Lung (tissue), 12 donors: ENCODE results near the gene IFI6. TPM values are rescaled to one million over a fixed set of nuclear protein-coding genes. Genes with fewer than 3 reads are reported as not detected.
A peak's percentile ranks its signal among the peaks of the same experiment; 100 is the strongest.
"Not testable (repeated sequence)": the region's sequence is repeated elsewhere in the genome, so short reads cannot be mapped to it uniquely, and the experiment has no call there.

Source experiments
- ATAC-seq: fragments of 200-7000 bp; cut with Tn5 transposase; one replicate; pipeline ENCODE4 v1.9.1; 2020; ENCODE audit warnings: moderate number of reproducible peaks; ENCODE audit not compliant: insufficient read depth, low FRiP score
- DNase-seq, 3 donors: peaks; one replicate each; pipeline ENCODE4 v3.0.0-alpha.2; 2013 to 2017
- H3K27ac ChIP-seq, 2 donors: one replicate each; pipeline ENCODE4 v1.5.1; 2013; ENCODE audit warnings: mild to moderate bottlenecking in 2 of 2, moderate library complexity in 2 of 2, control low read depth in 1 of 2, inconsistent platforms in 1 of 2, low read depth in 1 of 2, low read length in 1 of 2
- H3K27me3 ChIP-seq, 3 donors: one replicate each; pipeline ENCODE4 v1.5.1; 2013; ENCODE audit warnings: low read length in 2 of 3; ENCODE audit not compliant: control insufficient read depth in 3 of 3, insufficient read depth in 3 of 3
- H3K36me3 ChIP-seq, 4 donors: one replicate each; pipeline ENCODE4 v1.5.1; 2013; ENCODE audit warnings: low read length in 4 of 4, mild to moderate bottlenecking in 1 of 4, moderate library complexity in 1 of 4; ENCODE audit not compliant: control insufficient read depth in 4 of 4, insufficient read depth in 4 of 4
- H3K4me1 ChIP-seq, 5 donors: one replicate each; pipeline ENCODE4 v1.5.1; 2013; ENCODE audit warnings: low read length in 5 of 5, mild to moderate bottlenecking in 2 of 5, moderate library complexity in 1 of 5; ENCODE audit not compliant: control insufficient read depth in 5 of 5, insufficient read depth in 5 of 5
- H3K4me3 ChIP-seq: one replicate; pipeline ENCODE4 v1.5.1; 2013; ENCODE audit warnings: mild to moderate bottlenecking, control low read depth, moderate library complexity
- H3K9ac ChIP-seq, 2 donors: one replicate each; pipeline ENCODE4 v1.5.1; 2013; ENCODE audit warnings: low read length in 2 of 2, control low read depth in 1 of 2; ENCODE audit not compliant: insufficient read depth in 1 of 2
- H3K9me3 ChIP-seq, 4 donors: one replicate each; pipeline ENCODE4 v1.5.1; 2013; ENCODE audit warnings: low read length in 3 of 4, mild to moderate bottlenecking in 1 of 4, moderate library complexity in 1 of 4; ENCODE audit not compliant: control insufficient read depth in 4 of 4, insufficient read depth in 3 of 4
- WGBS, 2 donors: extraction: QIAGEN DNeasy Blood & Tissue Kit; methylation state at CpG; one replicate each; pipeline ENCODE4 v1.1.7; 2013; 5-methylcytosine and 5-hydroxymethylcytosine counted together
- polyA plus RNA-seq, 2 donors: library from polyadenylated mRNA; stranded (reverse); fragments of 200-250 nt; gene quantifications; one replicate each; pipeline ENCODE4 v1.2.1, GENCODE V29; 2013
- total RNA-seq, 2 donors: library from RNA; depleted of rRNA in 1 of 2; stranded (reverse); fragments of >200 nt in 1 of 2; gene quantifications; one replicate each; pipeline ENCODE4 v1.2.1, GENCODE V29; 2014 to 2021
- TF ChIP-seq, protein P1 (sequence below): IDR thresholded peaks from 2 replicates; pipeline ENCODE4 v1.5.1; 2012; ENCODE audit warnings: mild to moderate bottlenecking; ENCODE audit errors: control extremely low read depth, extremely low read depth
- donor health status: control.
- donor health status: control.
- donor health status: Bipolar disorder and iron deficiency.
- donor health status: healthy.
- donor health status: DM: yes; HTN: yes; CAD: no.

Gene IFI6
- total and polyA plus RNA-seq, 4 donors = 36.0 to 383 (median 120) TPM

DNA sequence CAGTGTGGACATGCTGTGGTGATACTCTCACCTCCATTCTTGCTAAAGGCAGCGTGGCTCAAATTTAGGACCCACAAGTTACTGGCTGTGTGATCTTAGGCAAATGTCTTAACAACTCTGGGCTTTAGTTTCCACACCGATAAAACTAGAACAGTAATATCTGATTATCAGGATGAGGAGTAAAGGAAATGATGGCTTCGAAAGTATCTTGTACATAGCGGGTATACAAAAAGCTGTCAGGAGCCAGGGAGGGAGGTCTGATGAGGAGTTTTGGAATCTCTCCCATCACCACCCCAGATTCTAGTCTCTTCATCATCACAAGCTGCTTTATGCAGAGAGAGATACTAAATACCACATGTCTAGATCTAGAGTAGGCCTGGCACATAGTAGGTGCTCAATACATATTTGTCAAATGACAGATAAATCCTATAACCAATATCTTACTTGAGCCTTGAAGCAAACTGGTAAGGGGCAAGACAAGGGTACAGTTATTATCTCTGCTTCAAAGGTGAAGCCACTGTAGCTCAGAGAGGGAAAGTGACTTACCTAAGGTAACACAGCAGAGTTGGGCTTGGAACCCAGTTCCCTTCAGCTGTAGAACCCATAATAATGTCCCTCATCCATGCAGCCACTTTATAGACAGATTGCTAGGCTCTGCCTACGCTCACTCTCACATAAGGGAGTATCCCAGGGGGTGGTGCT lies 27.5 kb downstream of the IFI6 start:
- Histone ChIP-seq H3K27ac (no peak overlapping the region), H3K27me3 (no peaks in the 10 kb centered on the region), H3K4me1 (peaks cover 0 to 2% (median 0%) of the 10 kb centered on the region in 5 donors), H3K9me3 (no peaks in the 10 kb centered on the region), H3K4me3 (no peak overlapping the region), H3K9ac (no peak overlapping the region), H3K36me3 (no peaks in the 10 kb centered on the region)
- 83 to 93% methylated on average over 5 of the region's 5 CpGs for WGBS, 2 donors
- TF ChIP-seq, protein P1, sequence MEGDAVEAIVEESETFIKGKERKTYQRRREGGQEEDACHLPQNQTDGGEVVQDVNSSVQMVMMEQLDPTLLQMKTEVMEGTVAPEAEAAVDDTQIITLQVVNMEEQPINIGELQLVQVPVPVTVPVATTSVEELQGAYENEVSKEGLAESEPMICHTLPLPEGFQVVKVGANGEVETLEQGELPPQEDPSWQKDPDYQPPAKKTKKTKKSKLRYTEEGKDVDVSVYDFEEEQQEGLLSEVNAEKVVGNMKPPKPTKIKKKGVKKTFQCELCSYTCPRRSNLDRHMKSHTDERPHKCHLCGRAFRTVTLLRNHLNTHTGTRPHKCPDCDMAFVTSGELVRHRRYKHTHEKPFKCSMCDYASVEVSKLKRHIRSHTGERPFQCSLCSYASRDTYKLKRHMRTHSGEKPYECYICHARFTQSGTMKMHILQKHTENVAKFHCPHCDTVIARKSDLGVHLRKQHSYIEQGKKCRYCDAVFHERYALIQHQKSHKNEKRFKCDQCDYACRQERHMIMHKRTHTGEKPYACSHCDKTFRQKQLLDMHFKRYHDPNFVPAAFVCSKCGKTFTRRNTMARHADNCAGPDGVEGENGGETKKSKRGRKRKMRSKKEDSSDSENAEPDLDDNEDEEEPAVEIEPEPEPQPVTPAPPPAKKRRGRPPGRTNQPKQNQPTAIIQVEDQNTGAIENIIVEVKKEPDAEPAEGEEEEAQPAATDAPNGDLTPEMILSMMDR = no peak
- ATAC-seq (no peak), DNase-seq (no peak)

DNA sequence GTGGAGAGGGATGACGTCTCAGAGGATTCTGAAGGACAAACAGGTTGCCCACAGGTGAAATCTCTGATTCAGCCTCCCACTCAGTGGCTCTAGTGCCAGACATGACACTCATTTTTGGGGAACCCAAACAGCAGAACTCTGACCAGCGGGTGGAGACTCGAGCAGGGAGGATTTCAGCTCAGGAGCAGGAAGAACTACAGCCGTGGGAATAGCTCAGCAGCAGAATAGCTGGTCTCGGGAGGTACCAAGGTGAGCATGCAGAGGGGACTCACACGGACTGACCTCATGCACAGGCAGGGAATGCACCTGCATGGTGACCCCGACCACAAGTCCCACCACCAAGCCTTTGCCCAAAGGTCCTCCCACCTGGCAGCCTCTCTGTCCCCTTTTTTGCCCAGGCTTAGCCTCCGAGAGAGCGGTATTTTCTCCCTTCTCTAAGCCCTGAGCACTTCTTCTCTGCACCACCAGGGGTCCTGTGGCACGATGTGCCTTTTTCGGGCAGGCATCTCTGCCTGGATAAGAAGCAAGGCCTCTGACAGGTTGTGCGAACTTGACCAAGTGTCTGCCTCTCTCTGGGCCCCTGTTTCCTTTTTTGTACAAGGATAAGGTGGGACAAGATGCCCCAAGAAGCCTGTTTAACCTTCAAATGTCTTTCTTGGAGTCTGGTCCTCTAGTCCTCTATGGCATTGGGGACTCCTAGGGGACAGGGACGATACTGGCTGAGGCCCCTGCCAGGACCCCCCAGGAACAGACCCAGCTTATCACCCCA lies 28.2 kb downstream of the IFI6 start:
- DNase-seq = peak in 2 of 3 donors; percentile 44 to 53

DNA sequence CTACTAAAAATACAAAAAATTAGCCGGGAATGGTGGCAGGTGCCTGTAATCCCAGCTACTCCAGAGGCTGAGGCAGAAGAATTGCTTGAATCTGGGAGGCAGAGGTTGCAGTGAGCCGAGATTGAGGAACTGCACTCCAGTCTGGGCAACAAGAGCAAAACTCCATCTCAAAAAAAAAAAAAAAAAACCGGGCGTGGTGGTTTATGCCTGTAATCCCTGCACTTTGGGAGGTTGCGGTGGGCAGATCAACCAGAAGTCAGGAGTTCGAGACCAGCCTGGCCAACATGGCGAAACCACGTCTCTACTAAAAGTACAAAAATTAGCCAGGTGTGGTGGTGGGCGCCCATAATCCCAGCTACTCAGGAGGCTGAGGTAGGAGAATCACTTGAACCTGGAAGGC lies 31.5 kb downstream of the IFI6 start:
- H3K27ac ChIP-seq, H3K9ac ChIP-seq, H3K27me3 ChIP-seq, DNase-seq, ATAC-seq, H3K9me3 ChIP-seq, H3K4me3 ChIP-seq, H3K4me1 ChIP-seq, H3K36me3 ChIP-seq: not testable (repeated sequence)
- 81 to 82% methylated on average over 9 of the region's 9 CpGs for WGBS, 2 donors

More for the DNA sequence above, 28.2 kb downstream of the IFI6 start:
- Histone ChIP-seq H3K4me3 (no peak overlapping the region), H3K9me3 (no peaks in the 10 kb centered on the region), H3K36me3 (no peaks in the 10 kb centered on the region), H3K9ac (no peak overlapping the region), H3K4me1 (peaks cover 0 to 2% (median 0%) of the 10 kb centered on the region in 5 donors), H3K27me3 (no peaks in the 10 kb centered on the region), H3K27ac (no peak overlapping the region)
- TF ChIP-seq, protein P1 = peak; percentile 83
- peak; percentile 53 for ATAC-seq
- WGBS, 2 donors = 35% methylated on average over 13 of the region's 13 CpGs

DNA sequence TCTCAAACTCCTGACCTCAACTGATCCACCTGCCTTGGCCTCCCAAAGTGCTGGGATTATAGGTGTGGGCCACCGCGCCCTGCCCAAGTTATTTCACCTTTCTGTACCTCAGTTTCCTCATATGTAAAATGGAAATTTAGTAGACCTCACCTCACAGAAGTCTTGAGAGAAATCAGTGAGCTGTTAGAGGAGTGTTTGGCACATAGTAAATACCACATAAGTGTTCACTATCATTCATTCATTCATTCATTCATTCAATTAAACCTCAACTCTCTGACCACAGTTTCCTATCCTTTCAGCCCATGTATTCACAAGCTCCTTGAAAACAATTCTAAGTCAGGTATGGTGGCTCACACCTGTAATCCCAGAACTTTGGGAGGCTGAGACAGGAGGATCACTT lies 33.2 kb downstream of the IFI6 start:
- Histone ChIP-seq H3K9ac (no peak overlapping the region), H3K27ac (no peak overlapping the region), H3K27me3 (peaks cover 0 to 20% (median 13%) of the 10 kb centered on the region in 3 donors), H3K4me1 (peaks cover 0 to 12% (median 0%) of the 10 kb centered on the region in 5 donors), H3K36me3 (no peaks in the 10 kb centered on the region), H3K4me3 (no peak overlapping the region), H3K9me3 (no peaks in the 10 kb centered on the region)
- TF ChIP-seq, protein P1 = no peak
- DNase-seq = no peak
- no peak for ATAC-seq
- WGBS, 2 donors = 95 to 100% methylated on average over 2 of the region's 2 CpGs
